Measurements from ENCODE around the gene TSSC4.

Gene TSSC4

GRCh38 chr11:2385156-2386151, 15.1 kb upstream of the TSSC4 start:
- in situ Hi-C loops (cut with HindIII; ENCODE audit: low sequenced_read_pairs) = no loop called here

- in situ Hi-C loops (cut with HindIII; ENCODE audit: low sequenced_read_pairs) = no loop called here
These were observed 14.0 kb upstream of the TSSC4 start for GRCh38 chr11:2386591-2386990.

GRCh38 chr11:2387266-2387987, 13.1 kb upstream of the TSSC4 start:
- in situ Hi-C loops (cut with HindIII; ENCODE audit: low sequenced_read_pairs) = no loop called here

- in situ Hi-C loops (cut with HindIII; ENCODE audit: low sequenced_read_pairs) = no loop called here
These were observed 11.8 kb upstream of the TSSC4 start for GRCh38 chr11:2388431-2389376.

- in situ Hi-C loops (cut with HindIII; ENCODE audit: low sequenced_read_pairs) = no loop called here
These were observed 11.0 kb upstream of the TSSC4 start for GRCh38 chr11:2389377-2390026.

GRCh38 chr11:2390091-2390724, 10.3 kb upstream of the TSSC4 start:
- in situ Hi-C loops (cut with HindIII; ENCODE audit: low sequenced_read_pairs) = no loop called here

- in situ Hi-C loops (cut with HindIII; ENCODE audit: low sequenced_read_pairs) = no loop called here
These were observed 9.8 kb upstream of the TSSC4 start for GRCh38 chr11:2390725-2391151.

GRCh38 chr11:2391181-2391975, 9.2 kb upstream of the TSSC4 start:
- in situ Hi-C loops (cut with HindIII; ENCODE audit: low sequenced_read_pairs) = no loop called here

GRCh38 chr11:2392241-2392959, 8.2 kb upstream of the TSSC4 start:
- in situ Hi-C loops (cut with HindIII; ENCODE audit: low sequenced_read_pairs) = no loop called here

- in situ Hi-C loops (cut with HindIII; ENCODE audit: low sequenced_read_pairs) = no loop called here
These were observed 7.3 kb upstream of the TSSC4 start for GRCh38 chr11:2393111-2393868.

- in situ Hi-C loops (cut with HindIII; ENCODE audit: low sequenced_read_pairs) = no loop called here
These were observed 6.4 kb upstream of the TSSC4 start for GRCh38 chr11:2393941-2394817.

GRCh38 chr11:2394818-2395105, 5.8 kb upstream of the TSSC4 start:
- in situ Hi-C loops (cut with HindIII; ENCODE audit: low sequenced_read_pairs) = no loop called here

- in situ Hi-C loops (cut with HindIII; ENCODE audit: low sequenced_read_pairs) = no loop called here
These were observed 5.3 kb upstream of the TSSC4 start for GRCh38 chr11:2395211-2395730.

GRCh38 chr11:2395856-2396255, 4.7 kb upstream of the TSSC4 start:
- in situ Hi-C loops (cut with HindIII; ENCODE audit: low sequenced_read_pairs) = no loop called here

GRCh38 chr11:2396471-2396870, 4.1 kb upstream of the TSSC4 start:
- in situ Hi-C loops (cut with HindIII; ENCODE audit: low sequenced_read_pairs) = no loop called here

GRCh38 chr11:2397005-2397404, 3.5 kb upstream of the TSSC4 start:
- in situ Hi-C loops (cut with HindIII; ENCODE audit: low sequenced_read_pairs) = no loop called here
